B cell (primary cell): ENCODE data around the gene MAPK8IP2. TPM values are rescaled to one million over a fixed set of nuclear protein-coding genes. Genes with fewer than 3 reads are reported as not detected.

Source experiments
- ATAC-seq: fragments of 200-7000 bp; cut with Tn5 transposase; one replicate; pipeline ENCODE4 v1.10.0; 2021; ENCODE audit warnings: low read depth, mild to moderate bottlenecking, moderate number of reproducible peaks, moderate library complexity
- CTCF ChIA-PET: fragments of 350-600 bp; sonication (Branson Sonifier 250); formaldehyde crosslinking; loops from one replicate; lab custom pipeline; 2021; ENCODE audit warnings: antibody characterized with exemption, inconsistent platforms; lab: Charles Lee
- POLR2A ChIA-PET: fragments of 350-600 bp; sonication (Branson Sonifier 250); formaldehyde crosslinking; loops from one replicate; lab custom pipeline; 2021; ENCODE audit warnings: antibody characterized with exemption; lab: Charles Lee
- DNase-seq: peaks from one replicate; pipeline ENCODE4 v3.0.0; 2013
- H2AFZ ChIP-seq: 2 replicates; pipeline ENCODE4 v1.6.1; 2012; ENCODE audit warnings: mild to moderate bottlenecking, low read depth, low read length; ENCODE audit not compliant: insufficient read depth, poor library complexity, severe bottlenecking
- H3K27ac ChIP-seq, 2 donors: 1 replicate in 1 of 2; 2 replicates in 1 of 2; pipeline ENCODE4 v1.5.1; 2012 to 2013; ENCODE audit warnings: low read length in 2 of 2, mild to moderate bottlenecking in 2 of 2, moderate library complexity in 1 of 2
- H3K27me3 ChIP-seq, 4 experiments: fragments of 200-600 bp in 1 of 4; sonication (generic) in 1 of 4; replicated peaks in 1 of 4; 1 replicate in 2 of 4; 2 replicates in 2 of 4; pipeline versions ENCODE4 v1.6.1 to v1.7.0; 2013 to 2016; ENCODE audit warnings: low read length in 3 of 4, mild to moderate bottlenecking in 2 of 4, mixed read lengths in 1 of 4, moderate library complexity in 1 of 4; ENCODE audit not compliant: insufficient read depth in 4 of 4, control insufficient read depth in 3 of 4; ENCODE audit errors: control extremely low read depth in 1 of 4
- H3K36me3 ChIP-seq, 2 experiments: replicated peaks in 1 of 2; 1 replicate in 1 of 2; 2 replicates in 1 of 2; pipeline versions ENCODE4 v1.6.1 to v1.7.1; 2013; ENCODE audit warnings: low read length in 1 of 2; ENCODE audit not compliant: insufficient read depth in 2 of 2, control insufficient read depth in 1 of 2; ENCODE audit errors: control extremely low read depth in 1 of 2, extremely low read depth in 1 of 2
- H3K4me1 ChIP-seq, 2 donors: fragments of 200-600 bp in 1 of 2; sonication (generic) in 1 of 2; 1 replicate in 1 of 2; 2 replicates in 1 of 2; pipeline versions ENCODE4 v1.5.1 to v1.6.1; 2013 to 2017; ENCODE audit warnings: low read length in 2 of 2; ENCODE audit not compliant: control insufficient read depth in 2 of 2, insufficient read depth in 2 of 2
- H3K4me2 ChIP-seq: replicated peaks from 2 replicates; pipeline ENCODE3; 2012; ENCODE audit warnings: mild to moderate bottlenecking, low read depth, low read length; ENCODE audit not compliant: poor library complexity, severe bottlenecking
- H3K4me3 ChIP-seq, 5 experiments: fragments of 200-600 bp in 1 of 5; sonication (generic) in 1 of 5; 1 replicate in 3 of 5; 2 replicates in 2 of 5; pipeline versions ENCODE4 v1.5.1 to v1.7.0; 2011 to 2016; ENCODE audit warnings: low read length in 4 of 5, mild to moderate bottlenecking in 4 of 5, low read depth in 2 of 5, control low read depth in 1 of 5, moderate library complexity in 1 of 5; ENCODE audit not compliant: insufficient read depth in 1 of 5; ENCODE audit errors: control extremely low read depth in 1 of 5, extremely low read depth in 1 of 5
- H3K79me2 ChIP-seq: fragments of 200-600 bp; sonication (generic); one replicate; pipeline ENCODE4 v1.6.0; 2016; ENCODE audit warnings: low read length; ENCODE audit not compliant: control insufficient read depth, insufficient read depth
- H3K9ac ChIP-seq: fragments of 200-600 bp; sonication (generic); 2 replicates; pipeline ENCODE4 v1.6.1; 2017; ENCODE audit warnings: mild to moderate bottlenecking, low read length, moderate library complexity
- H3K9me3 ChIP-seq, 3 donors: one replicate each; pipeline versions ENCODE4 v1.6.1 to v1.7.1; 2013; ENCODE audit warnings: low read length in 2 of 3; ENCODE audit not compliant: control insufficient read depth in 2 of 3, insufficient read depth in 1 of 3; ENCODE audit errors: control extremely low read depth in 1 of 3
- H4K20me1 ChIP-seq: 2 replicates; pipeline ENCODE4 v1.6.0; 2012; ENCODE audit warnings: mild to moderate bottlenecking, low read length; ENCODE audit not compliant: insufficient read depth, control insufficient read depth, poor library complexity, severe bottlenecking
- H3K27ac Mint-ChIP-seq: one replicate; pipeline ENCODE4 v1.8.0; 2021; ENCODE audit warnings: mixed read lengths
- H3K27me3 Mint-ChIP-seq: one replicate; pipeline ENCODE4 v1.8.0; 2021; ENCODE audit warnings: mixed read lengths
- H3K4me1 Mint-ChIP-seq: one replicate; pipeline ENCODE4 v1.8.0; 2021; ENCODE audit warnings: mixed read lengths
- H3K4me3 Mint-ChIP-seq: one replicate; pipeline ENCODE4 v1.8.0; 2021; ENCODE audit warnings: mixed read lengths
- H3K9me3 Mint-ChIP-seq: one replicate; pipeline ENCODE4 v1.8.0; 2022; ENCODE audit warnings: mixed read lengths; ENCODE audit not compliant: insufficient read depth
- CTCF ChIP-seq: fragments of 200-600 bp; IDR thresholded peaks from one replicate; pipeline ENCODE4 v1.8.0; 2022; ENCODE audit warnings: antibody characterized with exemption, mild to moderate bottlenecking
- EZH2 ChIP-seq: IDR thresholded peaks from 2 replicates; pipeline ENCODE4 v1.6.1; 2012; ENCODE audit warnings: borderline replicate concordance, low read depth, mild to moderate bottlenecking, moderate library complexity, low read length; ENCODE audit not compliant: insufficient read depth, poor library complexity, severe bottlenecking
- intact Hi-C: fragments of 100-400 bp; cut with micrococcal nuclease; formaldehyde crosslinking; loops from one replicate; pipeline ENCODE4 v1.10.0; 2022
- polyA plus RNA-seq: library from polyadenylated mRNA; depleted of rRNA; stranded (reverse); fragments of >200 nt; gene quantifications from 2 replicates; pipeline ENCODE4 v1.2.3, GENCODE V29; 2012
- total RNA-seq, 2 donors: library from RNA; stranded (reverse); fragments of 120-200 nt in 1 of 2; gene quantifications; 1 replicate in 1 of 2; 2 replicates in 1 of 2; pipeline versions ENCODE4 v1.2.3 to v1.2.4, GENCODE V29; 2013 to 2022

The MAPK8IP2 gene
- total and polyA plus RNA-seq, 2 donors (not counting 1 experiment from before 2014, with no cell fraction given) = 0.19 to 0.39 TPM

- intact Hi-C loops = no loop called here
- peaks cover 23% of the 10 kb centered on the region for H3K27me3 Mint-ChIP-seq
- H3K9ac ChIP-seq = no peak overlapping the region
- ChIA-PET CTCF (no interaction called here), POLR2A (no interaction called here)
- no peaks in the 10 kb centered on the region for H3K36me3 ChIP-seq
- TF ChIP-seq EZH2 (no peak), CTCF (no peak)
- no peak overlapping the region for H3K27ac ChIP-seq
- H3K4me3 Mint-ChIP-seq = no peak overlapping the region
- H3K79me2 ChIP-seq = no peaks in the 10 kb centered on the region
- no peak overlapping the region for H2AFZ ChIP-seq
- H3K9me3 ChIP-seq = no peaks in the 10 kb centered on the region
- H3K4me3 ChIP-seq = no peak overlapping the region
- no peaks in the 10 kb centered on the region for H3K4me1 Mint-ChIP-seq
- H3K27me3 ChIP-seq = peaks cover 0 to 10% (median 0%) of the 10 kb centered on the region in 4 experiments
- DNase-seq (no peak), ATAC-seq (no peak)
- H4K20me1 ChIP-seq = no peaks in the 10 kb centered on the region
- no peaks in the 10 kb centered on the region for H3K4me1 ChIP-seq
- no peak overlapping the region for H3K4me2 ChIP-seq
- H3K9me3 Mint-ChIP-seq = no peaks in the 10 kb centered on the region
- H3K27ac Mint-ChIP-seq = no peak overlapping the region
Observed at GRCh38 chr22:50660306-50660705, 59.7 kb downstream of the MAPK8IP2 start.

Other genes with a start within 250 kb of the MAPK8IP2 start
- 254 TPM in 2 replicates for gene SBF1, start 125.8 kb upstream of the MAPK8IP2 start, total RNA-seq
- 110 and 123 TPM in 2 replicates for gene SBF1, start 125.8 kb upstream of the MAPK8IP2 start, polyA plus RNA-seq
- gene ADM2, start 119.2 kb upstream of the MAPK8IP2 start, total RNA-seq = 2.6 and 3.7 TPM in 2 replicates
- 0.67 and 0.74 TPM in 2 replicates for gene ADM2, start 119.2 kb upstream of the MAPK8IP2 start, polyA plus RNA-seq
- not detected in 2 replicates for gene MIOX, start 113.9 kb upstream of the MAPK8IP2 start, total RNA-seq
- 0.12 and 0.88 TPM in 2 replicates for gene MIOX, start 113.9 kb upstream of the MAPK8IP2 start, polyA plus RNA-seq
- gene LMF2, start 93.1 kb upstream of the MAPK8IP2 start, total RNA-seq = 128 and 132 TPM in 2 replicates
- 316 and 396 TPM in 2 replicates for gene LMF2, start 93.1 kb upstream of the MAPK8IP2 start, polyA plus RNA-seq
- 71.5 and 76.9 TPM in 2 replicates for gene NCAPH2, start 92.6 kb upstream of the MAPK8IP2 start, total RNA-seq
- 47.1 and 64.9 TPM in 2 replicates for gene NCAPH2, start 92.6 kb upstream of the MAPK8IP2 start, polyA plus RNA-seq
- 1.1 TPM in 2 replicates for gene SCO2, start 75.2 kb upstream of the MAPK8IP2 start, total RNA-seq
- gene SCO2, start 75.2 kb upstream of the MAPK8IP2 start, polyA plus RNA-seq = 14.2 and 15.4 TPM in 2 replicates
- gene TYMP, start 70.8 kb upstream of the MAPK8IP2 start, total RNA-seq = 45.1 and 47.7 TPM in 2 replicates
- 43.6 and 45.8 TPM in 2 replicates for gene TYMP, start 70.8 kb upstream of the MAPK8IP2 start, polyA plus RNA-seq
- 4.2 and 6.2 TPM in 2 replicates for gene KLHDC7B, start 54.9 kb upstream of the MAPK8IP2 start, total RNA-seq
- 0.61 and 1.8 TPM in 2 replicates for gene KLHDC7B, start 54.9 kb upstream of the MAPK8IP2 start, polyA plus RNA-seq
- gene SYCE3, start 37.9 kb upstream of the MAPK8IP2 start, total RNA-seq = not detected in 2 replicates
- not detected in 2 replicates for gene SYCE3, start 37.9 kb upstream of the MAPK8IP2 start, polyA plus RNA-seq
- 55.0 and 59.8 TPM in 2 replicates for gene CPT1B, start 22.4 kb upstream of the MAPK8IP2 start, total RNA-seq
- 109 and 142 TPM in 2 replicates for gene CPT1B, start 22.4 kb upstream of the MAPK8IP2 start, polyA plus RNA-seq
- gene CHKB, start 17.9 kb upstream of the MAPK8IP2 start, total RNA-seq = 238 and 239 TPM in 2 replicates
- gene CHKB, start 17.9 kb upstream of the MAPK8IP2 start, polyA plus RNA-seq = 309 and 350 TPM in 2 replicates
- 77.1 and 82.0 TPM in 2 replicates for gene ARSA, start 27.4 kb downstream of the MAPK8IP2 start, total RNA-seq
- gene ARSA, start 27.4 kb downstream of the MAPK8IP2 start, polyA plus RNA-seq = 118 and 128 TPM in 2 replicates
- not detected in 2 replicates for gene SHANK3, start 72.0 kb downstream of the MAPK8IP2 start, total RNA-seq
- gene SHANK3, start 72.0 kb downstream of the MAPK8IP2 start, polyA plus RNA-seq = 0.01 TPM in 1 of 2 replicates, not detected in the other
- gene ACR, start 137.4 kb downstream of the MAPK8IP2 start, total RNA-seq = not detected in 2 replicates
- gene ACR, start 137.4 kb downstream of the MAPK8IP2 start, polyA plus RNA-seq = not detected in 2 replicates
- gene RABL2B, start 182.8 kb downstream of the MAPK8IP2 start, total RNA-seq = 99.0 and 103 TPM in 2 replicates
- 93.1 and 131 TPM in 2 replicates for gene RABL2B, start 182.8 kb downstream of the MAPK8IP2 start, polyA plus RNA-seq